Keratinocyte (primary cell): Measurements from ENCODE around the gene IRX2. TPM values are rescaled to one million over a fixed set of nuclear protein-coding genes. Genes with fewer than 3 reads are reported as not detected.

Experiments
- DNase-seq: peaks from one replicate; pipeline ENCODE4 v3.0.0-alpha.2; 2011; ENCODE audit warnings: low read depth, missing footprints, low spot score
- FAIRE-seq: peaks from 2 replicates; lab custom pipeline; 2011; peaks lifted over from hg19 to GRCh38; lab: Jason Lieb, UNC
- H2AFZ ChIP-seq: 2 replicates; pipeline ENCODE4 v1.6.0; 2012; ENCODE audit warnings: low read length, control low read depth, inconsistent platforms; ENCODE audit not compliant: control insufficient read depth
- H3K27ac ChIP-seq: 2 replicates; pipeline ENCODE4 v1.5.1; 2011; ENCODE audit warnings: low read length; ENCODE audit not compliant: control insufficient read depth, insufficient read depth
- H3K27me3 ChIP-seq: 3 replicates; pipeline ENCODE4 v1.6.0; 2011; ENCODE audit warnings: low read length; ENCODE audit not compliant: control insufficient read depth, insufficient read depth; ENCODE audit errors: extremely low read depth
- H3K36me3 ChIP-seq, 2 experiments: 2 replicates in 1 of 2; 3 replicates in 1 of 2; pipeline ENCODE4 v1.5.1; 2011; ENCODE audit warnings: low read length in 2 of 2, mild to moderate bottlenecking in 1 of 2; ENCODE audit not compliant: control insufficient read depth in 2 of 2, insufficient read depth in 2 of 2; ENCODE audit errors: extremely low read depth in 1 of 2
- H3K4me1 ChIP-seq: 3 replicates; pipeline ENCODE4 v1.5.1; 2011; ENCODE audit warnings: low read length; ENCODE audit not compliant: control insufficient read depth, insufficient read depth; ENCODE audit errors: extremely low read depth
- H3K4me2 ChIP-seq: 3 replicates; pipeline ENCODE4 v1.6.0; 2011; ENCODE audit warnings: low read depth, low read length; ENCODE audit not compliant: control insufficient read depth, insufficient read depth; ENCODE audit errors: extremely low read depth
- H3K4me3 ChIP-seq, 3 experiments: fragments of 200-600 bp in 1 of 3; sonication (generic) in 1 of 3; 2 replicates in 2 of 3; 3 replicates in 1 of 3; pipeline ENCODE4 v1.5.1; 2011 to 2016; ENCODE audit warnings: low read length in 3 of 3, mild to moderate bottlenecking in 3 of 3, control low read depth in 2 of 3, inconsistent platforms in 1 of 3, low read depth in 1 of 3, mixed read lengths in 1 of 3, mixed run types in 1 of 3, moderate library complexity in 1 of 3; ENCODE audit not compliant: control insufficient read depth in 2 of 3, insufficient read depth in 2 of 3; ENCODE audit errors: extremely low read depth in 1 of 3
- H3K79me2 ChIP-seq: 2 replicates; pipeline ENCODE4 v1.6.0; 2012; ENCODE audit warnings: low read length; ENCODE audit not compliant: control insufficient read depth, insufficient read depth
- H3K9ac ChIP-seq: 3 replicates; pipeline ENCODE4 v1.6.0; 2011; ENCODE audit warnings: low read length; ENCODE audit not compliant: control insufficient read depth, insufficient read depth; ENCODE audit errors: extremely low read depth
- H3K9me1 ChIP-seq: 3 replicates; pipeline ENCODE4 v1.6.0; 2011; ENCODE audit warnings: low read length; ENCODE audit not compliant: control insufficient read depth, insufficient read depth; ENCODE audit errors: extremely low read depth
- H3K9me3 ChIP-seq: 2 replicates; pipeline ENCODE4 v1.5.1; 2012; ENCODE audit warnings: low read depth, low read length; ENCODE audit not compliant: control insufficient read depth
- H4K20me1 ChIP-seq: 3 replicates; pipeline ENCODE4 v1.6.0; 2011; ENCODE audit warnings: low read length; ENCODE audit not compliant: control insufficient read depth, insufficient read depth; ENCODE audit errors: extremely low read depth
- CTCF ChIP-seq, 3 experiments: IDR thresholded peaks in 1 of 3; conservative IDR thresholded peaks in 1 of 3; optimal IDR thresholded peaks in 1 of 3; 2 replicates in 2 of 3; 3 replicates in 1 of 3; pipeline versions ENCODE3 to v1.5.1; 2011; ENCODE audit warnings: low read length in 3 of 3, mild to moderate bottlenecking in 3 of 3, moderate library complexity in 2 of 3, control low read depth in 1 of 3, inconsistent platforms in 1 of 3; ENCODE audit not compliant: insufficient read depth in 2 of 3; ENCODE audit errors: extremely low read depth in 1 of 3
- EZH2 ChIP-seq: IDR thresholded peaks from one replicate; pipeline ENCODE4 v1.6.1; 2012; ENCODE audit warnings: inconsistent platforms, mild to moderate bottlenecking, low read length, moderate library complexity
- dilution Hi-C: fragments of 300-500 bp; cut with MboI; formaldehyde crosslinking; loops from one replicate; pipeline ENCODE4 v1.7.0; 2020; ENCODE audit warnings: low sequenced_read_pairs; ENCODE audit not compliant: extremely low pct_ligation_motif_present
- polyA plus RNA-seq, 5 experiments: library from polyadenylated mRNA; depleted of rRNA in 3 of 5; stranded (reverse) in 3 of 5; stranded (forward) in 1 of 5; unstranded in 1 of 5; fragments of >200 nt; gene quantifications; 1 replicate in 1 of 5; 2 replicates in 3 of 5; 3 replicates in 1 of 5; pipeline versions ENCODE4 v1.2.1 to v1.2.3, GENCODE V29; 2011 to 2012; ENCODE audit warnings: missing spikeins in 2 of 5, low read depth in 1 of 5, low replicate concordance in 1 of 5

Gene IRX2
- polyA plus RNA-seq, 1 donor (not counting 4 experiments of a cell fraction or from before 2014, with no cell fraction given): 27.1 TPM

- Histone ChIP-seq H3K79me2 (no peaks in the 10 kb centered on the region), H3K4me1 (no peaks in the 10 kb centered on the region), H4K20me1 (no peaks in the 10 kb centered on the region), H3K9ac (no peak overlapping the region), H3K27ac (no peak overlapping the region), H2AFZ (no peak overlapping the region), H3K4me2 (no peak overlapping the region), H3K27me3 (peaks cover under 1% of the 10 kb centered on the region), H3K4me3 (no peak overlapping the region), H3K36me3 (no peaks in the 10 kb centered on the region), H3K9me3 (no peaks in the 10 kb centered on the region), H3K9me1 (no peaks in the 10 kb centered on the region)
- TF ChIP-seq CTCF (optimal IDR thresholded peaks at IDR 0.05 in 1 of 3, IDR thresholded peaks at IDR 0.05 in 1 of 3, conservative IDR thresholded peaks at IDR 0.05 in 1 of 3; ENCODE audit: extremely low read depth in 1 of 3, insufficient read depth in 2 of 3, low read length in 3 of 3): no peak
- TF ChIP-seq EZH2: no peak
- dilution Hi-C loops: no loop called here
- FAIRE-seq (no peak), DNase-seq (no peak)
Measured at GRCh38 chr5:2732850-2733249, 18.6 kb downstream of the IRX2 start.

GRCh38 chr5:2732004-2732403 lies 19.5 kb downstream of the IRX2 start:
- TF ChIP-seq CTCF (optimal IDR thresholded peaks at IDR 0.05 in 1 of 3, IDR thresholded peaks at IDR 0.05 in 1 of 3, conservative IDR thresholded peaks at IDR 0.05 in 1 of 3; ENCODE audit: extremely low read depth in 1 of 3, insufficient read depth in 2 of 3, low read length in 3 of 3): no peak
- TF ChIP-seq EZH2: no peak
- H3K9me3 ChIP-seq: no peaks in the 10 kb centered on the region
- no peaks in the 10 kb centered on the region for H3K79me2 ChIP-seq
- H3K4me2 ChIP-seq: no peak overlapping the region
- no peaks in the 10 kb centered on the region for H4K20me1 ChIP-seq
- H3K36me3 ChIP-seq: no peaks in the 10 kb centered on the region
- DNase-seq (no peak), FAIRE-seq (no peak)
- no peak overlapping the region for H3K4me3 ChIP-seq
- no peak overlapping the region for H2AFZ ChIP-seq
- no peaks in the 10 kb centered on the region for H3K9me1 ChIP-seq
- no peak overlapping the region for H3K27ac ChIP-seq
- no peaks in the 10 kb centered on the region for H3K4me1 ChIP-seq
- H3K27me3 ChIP-seq: peaks cover 3% of the 10 kb centered on the region
- H3K9ac ChIP-seq: no peak overlapping the region
- dilution Hi-C loops: no loop called here
